H1 (cell line): ENCODE data around the gene MUC4. TPM values are rescaled to one million over a fixed set of nuclear protein-coding genes. Genes with fewer than 3 reads are reported as not detected.

Experiments
- CTCF ChIA-PET: fragments of 300-600 bp; sonication (Branson Sonifier 250); formaldehyde crosslinking; loops from one replicate; lab custom pipeline; 2021; ENCODE audit not compliant: partially characterized antibody; lab: Charles Lee
- POLR2A ChIA-PET: fragments of 300-600 bp; sonication (Branson Sonifier 250); formaldehyde crosslinking; loops from one replicate; lab custom pipeline; 2021; ENCODE audit warnings: inconsistent platforms; ENCODE audit not compliant: partially characterized antibody; lab: Charles Lee
- DNase-seq, 2 experiments: peaks; one replicate each; pipeline versions ENCODE4 v3.0.0 to v3.0.0-alpha.2; 2010 to 2022; ENCODE audit warnings: low spot score in 2 of 2, low read depth in 1 of 2, mixed read lengths in 1 of 2
- FAIRE-seq: peaks from 2 replicates; lab custom pipeline; 2011; peaks lifted over from hg19 to GRCh38; lab: Jason Lieb, UNC
- H2AFZ ChIP-seq: 2 replicates; pipeline ENCODE4 v1.8.1; 2012; ENCODE audit warnings: low read length, inconsistent platforms
- H2AK5ac ChIP-seq: 2 replicates; pipeline ENCODE4 v1.6.1; 2013; ENCODE audit warnings: low read depth, low read length
- H2BK120ac ChIP-seq: replicated peaks from 2 replicates; pipeline ENCODE3; 2013; ENCODE audit warnings: low read depth, low read length, inconsistent platforms
- H2BK12ac ChIP-seq: 2 replicates; pipeline ENCODE4 v1.6.1; 2013; ENCODE audit warnings: low read depth, low read length
- H2BK15ac ChIP-seq: 2 replicates; pipeline ENCODE4 v1.6.1; 2013; ENCODE audit warnings: low read length
- H2BK20ac ChIP-seq: 2 replicates; pipeline ENCODE4 v1.6.1; 2013; ENCODE audit warnings: low read length
- H2BK5ac ChIP-seq: 2 replicates; pipeline ENCODE4 v1.6.1; 2013; ENCODE audit warnings: low read depth, low read length
- H3K14ac ChIP-seq: 2 replicates; pipeline ENCODE4 v1.6.1; 2013; ENCODE audit warnings: inconsistent platforms; ENCODE audit not compliant: insufficient read length
- H3K18ac ChIP-seq: 2 replicates; pipeline ENCODE4 v1.6.1; 2013; ENCODE audit warnings: low read length; ENCODE audit errors: extremely low read depth
- H3K23ac ChIP-seq: 2 replicates; pipeline ENCODE4 v1.6.1; 2013; ENCODE audit warnings: inconsistent platforms; ENCODE audit not compliant: insufficient read length
- H3K23me2 ChIP-seq: 2 replicates; pipeline ENCODE4 v1.6.1; 2013; ENCODE audit warnings: low read depth, low read length
- H3K27ac ChIP-seq: 2 replicates; pipeline ENCODE4 v1.6.1; 2011; ENCODE audit warnings: low read depth, low read length, inconsistent platforms
- H3K27me3 ChIP-seq, 4 experiments: replicated peaks in 1 of 4; 1 replicate in 1 of 4; 2 replicates in 3 of 4; pipeline versions ENCODE4 v1.6.1 to v1.8.1; 2011 to 2013; ENCODE audit warnings: low read length in 3 of 4, mild to moderate bottlenecking in 3 of 4, inconsistent platforms in 2 of 4, mixed read lengths in 2 of 4, moderate library complexity in 1 of 4; ENCODE audit not compliant: control insufficient read depth in 3 of 4, insufficient read depth in 3 of 4; ENCODE audit errors: extremely low read depth in 1 of 4
- H3K36me3 ChIP-seq, 4 experiments: 2 replicates each; pipeline versions ENCODE4 v1.6.1 to v1.8.1; 2011 to 2013; ENCODE audit warnings: mild to moderate bottlenecking in 4 of 4, low read length in 3 of 4, moderate library complexity in 2 of 4, control low read depth in 1 of 4, inconsistent platforms in 1 of 4; ENCODE audit not compliant: insufficient read depth in 4 of 4, control insufficient read depth in 2 of 4
- H3K4ac ChIP-seq: replicated peaks from 2 replicates; pipeline ENCODE3; 2013; ENCODE audit warnings: low read length, low read depth, mixed read lengths, inconsistent platforms; ENCODE audit not compliant: insufficient read length
- H3K4me1 ChIP-seq, 4 experiments: replicated peaks in 1 of 4; 1 replicate in 1 of 4; 2 replicates in 3 of 4; pipeline versions ENCODE4 v1.6.1 to v1.8.1; 2011 to 2013; ENCODE audit warnings: low read length in 3 of 4, inconsistent platforms in 2 of 4, mixed read lengths in 1 of 4; ENCODE audit not compliant: insufficient read depth in 4 of 4, control insufficient read depth in 3 of 4
- H3K4me2 ChIP-seq, 2 experiments: 2 replicates each; pipeline versions ENCODE4 v1.6.1 to v1.8.1; 2011 to 2013; ENCODE audit warnings: low read depth in 2 of 2, low read length in 2 of 2, control low read depth in 1 of 2, inconsistent platforms in 1 of 2, mild to moderate bottlenecking in 1 of 2; ENCODE audit not compliant: insufficient read depth in 1 of 2
- H3K4me3 ChIP-seq, 4 experiments: fragments of 200-600, 300-600 bp in 1 of 4; sonication (generic), shearing (Covaris generic), sonication (Bioruptor Twin) in 1 of 4; 2 replicates each; pipeline versions ENCODE4 v1.5.1 to v1.8.1; 2011 to 2016; ENCODE audit warnings: low read length in 4 of 4, low read depth in 3 of 4, control low read depth in 2 of 4, inconsistent platforms in 2 of 4, mild to moderate bottlenecking in 2 of 4, mixed read lengths in 1 of 4, moderate library complexity in 1 of 4; ENCODE audit not compliant: insufficient read depth in 2 of 4; ENCODE audit errors: extremely low read depth in 1 of 4
- H3K56ac ChIP-seq: replicated peaks from 2 replicates; pipeline ENCODE3; 2013; ENCODE audit warnings: low read depth, mild to moderate bottlenecking, mixed read lengths, low read length, inconsistent platforms; ENCODE audit not compliant: insufficient read length
- H3K79me1 ChIP-seq: 2 replicates; pipeline ENCODE4 v1.6.1; 2013; ENCODE audit warnings: low read depth, low read length, control low read depth
- H3K79me2 ChIP-seq, 2 experiments: 2 replicates each; pipeline versions ENCODE4 v1.6.1 to v1.8.1; 2012 to 2013; ENCODE audit warnings: low read length in 2 of 2, mild to moderate bottlenecking in 2 of 2, inconsistent platforms in 1 of 2; ENCODE audit not compliant: insufficient read depth in 2 of 2, control insufficient read depth in 1 of 2
- H3K9ac ChIP-seq, 4 experiments: replicated peaks in 1 of 4; 1 replicate in 1 of 4; 2 replicates in 3 of 4; pipeline versions ENCODE4 v1.6.1 to v1.8.1; 2011 to 2013; ENCODE audit warnings: low read depth in 3 of 4, low read length in 3 of 4, control low read depth in 2 of 4, mild to moderate bottlenecking in 2 of 4, moderate library complexity in 2 of 4, inconsistent platforms in 1 of 4; ENCODE audit errors: extremely low read depth in 1 of 4
- H3K9me3 ChIP-seq, 2 experiments: 2 replicates each; pipeline versions ENCODE4 v1.6.1 to v1.8.1; 2012 to 2013; ENCODE audit warnings: mild to moderate bottlenecking in 2 of 2, moderate library complexity in 2 of 2, control low read depth in 1 of 2, inconsistent platforms in 1 of 2, low read depth in 1 of 2, low read length in 1 of 2, mixed read lengths in 1 of 2; ENCODE audit not compliant: insufficient read depth in 2 of 2
- H4K20me1 ChIP-seq, 2 experiments: replicated peaks in 1 of 2; 2 replicates each; pipeline versions ENCODE3 to v1.8.1; 2011 to 2013; ENCODE audit warnings: inconsistent platforms in 2 of 2, low read length in 2 of 2, mild to moderate bottlenecking in 1 of 2; ENCODE audit not compliant: insufficient read depth in 2 of 2, control insufficient read depth in 1 of 2
- H4K5ac ChIP-seq: 2 replicates; pipeline ENCODE4 v1.6.1; 2013; ENCODE audit warnings: low read length, low read depth, mixed read lengths, inconsistent platforms; ENCODE audit not compliant: insufficient read length
- H4K8ac ChIP-seq: 2 replicates; pipeline ENCODE4 v1.8.0; 2013; ENCODE audit warnings: mild to moderate bottlenecking, moderate library complexity, low read length, inconsistent platforms; ENCODE audit not compliant: insufficient read depth; ENCODE audit errors: extremely low read depth
- H4K91ac ChIP-seq: replicated peaks from 2 replicates; pipeline ENCODE3; 2013; ENCODE audit warnings: low read length, mixed read lengths, inconsistent platforms; ENCODE audit not compliant: insufficient read length
- CBX5 ChIP-seq: fragments of 300-800, 300-1000 bp; sonication (generic); IDR thresholded peaks from 2 replicates; pipeline ENCODE4 v1.7.1; 2016; ENCODE audit warnings: antibody characterized with exemption, low read length, low read depth
- POLR2AphosphoS5 ChIP-seq: IDR thresholded peaks from 2 replicates; pipeline ENCODE4 v1.6.1; 2011; ENCODE audit warnings: low read depth, low read length
- RNF2 ChIP-seq: fragments of 200-900, 300-1000 bp; sonication (generic); IDR thresholded peaks from 2 replicates; pipeline ENCODE4 v1.7.1; 2016; ENCODE audit warnings: borderline replicate concordance, low read depth, mild to moderate bottlenecking, antibody characterized with exemption, low read length; ENCODE audit not compliant: poor library complexity, severe bottlenecking; ENCODE audit errors: missing control alignments
- TEAD4 ChIP-seq: IDR thresholded peaks from 2 replicates; pipeline ENCODE4 v1.6.1; 2012; ENCODE audit warnings: low read depth, low read length, inconsistent platforms, mixed read lengths
- YY1 ChIP-seq: IDR thresholded peaks from 2 replicates; pipeline ENCODE4 v1.6.1; 2011; ENCODE audit warnings: low read depth, mild to moderate bottlenecking, low read length
- WGBS, 2 experiments: shearing (Covaris generic) in 1 of 2; methylation state at CpG; one replicate each; pipeline versions ENCODE4 v1.1.6 to v1.1.7; 2013 to 2015; ENCODE audit warnings: low lambda C conversion rate in 2 of 2, mixed read lengths in 2 of 2, inconsistent platforms in 1 of 2, low coverage in 1 of 2, missing lambda C conversion rate in 1 of 2; ENCODE audit not compliant: insufficient replicate concordance in 2 of 2, insufficient coverage in 1 of 2, insufficient read length in 1 of 2; ENCODE audit errors: extremely low coverage in 1 of 2, missing lambda C conversion rate in 1 of 2; 5-methylcytosine and 5-hydroxymethylcytosine counted together
- polyA plus RNA-seq, 7 experiments: library from polyadenylated mRNA; depleted of rRNA in 3 of 7; stranded (reverse) in 5 of 7; unstranded in 2 of 7; fragments of >200 nt in 5 of 7; fragments of 200-250 nt in 2 of 7; gene quantifications; 1 replicate in 5 of 7; 2 replicates in 1 of 7; 4 replicates in 1 of 7; pipeline versions ENCODE4 v1.2.1 to v1.2.3, GENCODE V29; 2011 to 2013; ENCODE audit warnings: missing spikeins in 2 of 7, mixed read lengths in 2 of 7
- total RNA-seq: library from RNA; stranded (reverse); fragmentation: NEBNext Ultra II Directional; extraction: Animal tissue kit (Norgen Biotek cat#: 25700); gene quantifications from 2 replicates; pipeline ENCODE4 v1.2.1, GENCODE V29; 2021
- TF ChIP-seq, protein P1 (sequence below): IDR thresholded peaks from 2 replicates; pipeline ENCODE4 v1.6.1; 2012; ENCODE audit warnings: low read length, inconsistent platforms
- TF ChIP-seq, protein P2 (sequence below): IDR thresholded peaks from 2 replicates; pipeline ENCODE4 v1.6.1; 2012; ENCODE audit warnings: inconsistent platforms

The MUC4 gene
- total and polyA plus RNA-seq, 2 of the 8 experiments (the other 6 are each of a cell fraction or from before 2014, with no cell fraction given): 0.89 to 2.0 TPM

DNA sequence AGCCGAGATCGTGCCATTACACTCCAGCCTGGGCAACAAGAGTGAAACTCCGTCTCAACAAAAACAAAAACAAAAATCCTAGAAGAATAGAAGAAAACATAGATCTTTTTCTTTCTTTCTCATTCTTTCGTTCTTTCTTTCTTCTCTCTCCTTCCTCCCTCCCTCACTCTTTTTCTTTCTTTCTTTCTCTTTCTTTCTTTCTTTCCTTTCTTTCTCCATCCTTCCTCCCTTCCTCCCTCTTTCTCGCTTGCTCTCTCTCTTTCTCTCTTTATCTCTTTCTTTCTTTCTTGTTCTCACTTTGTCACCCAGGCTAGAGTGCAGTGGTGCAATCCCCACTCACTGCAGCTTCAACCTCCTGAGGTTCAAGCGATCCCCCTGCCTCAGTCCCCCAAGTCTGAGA, 33.8 kb upstream of the MUC4 start:
- DNase-seq (no peak), FAIRE-seq (no peak)
- no peaks in the 10 kb centered on the region for H3K36me3 ChIP-seq
- no peak overlapping the region for H2BK20ac ChIP-seq
- ChIA-PET POLR2A (no interaction called here), CTCF (interaction anchor here (0.8 to 1.4 kb wide), 2 partner anchors 39 to 91 kb away, joined by 3 read pairs; no protein-coding TSS in a partner anchor)
- no peaks in the 10 kb centered on the region for H3K4me1 ChIP-seq
- no peak overlapping the region for H2BK5ac ChIP-seq
- no peaks in the 10 kb centered on the region for H3K27me3 ChIP-seq
- H2BK15ac ChIP-seq: no peak overlapping the region
- no peak overlapping the region for H3K27ac ChIP-seq
- H3K18ac ChIP-seq: no peak overlapping the region
- peak overlapping the region; percentile 79; the same call in 1 of the 2 replicates for H4K8ac ChIP-seq
- no peak overlapping the region for H4K91ac ChIP-seq
- WGBS, 2 experiments: 83 to 93% methylated on average over 2 to 6 of the region's 6 CpGs
- H3K4me3 ChIP-seq: no peak overlapping the region
- no peaks in the 10 kb centered on the region for H3K79me2 ChIP-seq
- H2AK5ac ChIP-seq: no peak overlapping the region
- no peaks in the 10 kb centered on the region for H3K79me1 ChIP-seq
- H3K23ac ChIP-seq: no peak overlapping the region
- no peak overlapping the region for H2BK120ac ChIP-seq
- no peak overlapping the region for H3K9ac ChIP-seq
- H3K4me2 ChIP-seq: no peak overlapping the region
- H4K5ac ChIP-seq: no peak overlapping the region
- TF ChIP-seq RNF2: no peak
- TF ChIP-seq CBX5: no peak
- TF ChIP-seq, protein P1, sequence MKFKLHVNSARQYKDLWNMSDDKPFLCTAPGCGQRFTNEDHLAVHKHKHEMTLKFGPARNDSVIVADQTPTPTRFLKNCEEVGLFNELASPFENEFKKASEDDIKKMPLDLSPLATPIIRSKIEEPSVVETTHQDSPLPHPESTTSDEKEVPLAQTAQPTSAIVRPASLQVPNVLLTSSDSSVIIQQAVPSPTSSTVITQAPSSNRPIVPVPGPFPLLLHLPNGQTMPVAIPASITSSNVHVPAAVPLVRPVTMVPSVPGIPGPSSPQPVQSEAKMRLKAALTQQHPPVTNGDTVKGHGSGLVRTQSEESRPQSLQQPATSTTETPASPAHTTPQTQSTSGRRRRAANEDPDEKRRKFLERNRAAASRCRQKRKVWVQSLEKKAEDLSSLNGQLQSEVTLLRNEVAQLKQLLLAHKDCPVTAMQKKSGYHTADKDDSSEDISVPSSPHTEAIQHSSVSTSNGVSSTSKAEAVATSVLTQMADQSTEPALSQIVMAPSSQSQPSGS: no peak
- TF ChIP-seq YY1: no peak
- TF ChIP-seq TEAD4: no peak
- TF ChIP-seq POLR2AphosphoS5: no peak
- TF ChIP-seq, protein P2, sequence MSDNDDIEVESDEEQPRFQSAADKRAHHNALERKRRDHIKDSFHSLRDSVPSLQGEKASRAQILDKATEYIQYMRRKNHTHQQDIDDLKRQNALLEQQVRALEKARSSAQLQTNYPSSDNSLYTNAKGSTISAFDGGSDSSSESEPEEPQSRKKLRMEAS: no peak
- H3K14ac ChIP-seq: no peak overlapping the region
- no peaks in the 10 kb centered on the region for H3K23me2 ChIP-seq
- H3K56ac ChIP-seq: no peak overlapping the region
- H3K9me3 ChIP-seq: no peaks in the 10 kb centered on the region
- no peak overlapping the region for H3K4ac ChIP-seq
- H2BK12ac ChIP-seq: no peak overlapping the region
- no peak overlapping the region for H2AFZ ChIP-seq
- H4K20me1 ChIP-seq: no peaks in the 10 kb centered on the region
